Measurements from ENCODE around the gene INSIG2.
A peak's percentile ranks its signal among the peaks of the same experiment; 100 is the strongest.

INSIG2 gene

GRCh38 chr2:118102433-118103082 is 14.3 kb downstream of the INSIG2 start:
- peak; percentile 10 for DNase-seq

- DNase-seq, result no peak
Observed at GRCh38 chr2:118103951-118104940, 16.0 kb downstream of the INSIG2 start.

DNA sequence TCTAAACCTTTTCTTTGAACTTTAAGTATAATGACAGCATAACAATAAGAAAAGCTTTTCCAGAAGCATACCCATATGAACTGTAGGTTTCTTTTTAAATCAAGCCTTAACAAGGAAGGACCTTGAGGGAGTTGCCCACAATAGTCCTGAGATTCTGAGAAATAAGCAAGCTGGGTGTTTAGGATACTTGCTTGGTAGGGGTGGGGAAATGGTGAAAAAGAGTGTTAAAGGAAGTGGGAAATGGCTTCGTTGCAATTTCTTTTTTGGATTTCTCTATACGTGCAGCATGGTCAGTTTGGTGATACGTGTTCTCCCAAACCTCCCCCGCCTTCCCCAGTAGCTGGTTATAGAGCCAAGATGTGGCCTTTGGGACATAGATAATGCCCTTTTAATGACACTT is 17.2 kb downstream of the INSIG2 start:
- DNase-seq, result no peak

DNA sequence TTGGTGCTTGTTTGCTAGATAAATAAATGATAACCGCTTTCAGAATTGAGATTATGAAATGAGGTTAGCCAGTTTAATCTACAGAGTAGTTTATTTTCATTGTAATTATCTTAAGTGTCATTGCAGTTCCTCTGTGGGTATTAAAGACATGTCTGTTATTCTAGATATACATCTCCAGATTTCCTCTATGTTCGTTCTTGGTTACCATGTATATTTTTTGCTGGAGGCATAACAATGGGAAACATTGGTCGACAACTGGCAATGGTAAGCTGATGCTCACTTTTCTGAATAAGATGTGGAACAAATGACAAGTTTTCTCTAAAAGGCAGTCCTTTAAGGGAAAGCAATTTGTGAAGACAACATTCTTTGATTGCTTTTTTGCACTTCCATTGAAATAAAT is 18.7 kb downstream of the INSIG2 start:
- DNase-seq, result no peak

GRCh38 chr2:118110310-118110709 is 22.0 kb downstream of the INSIG2 start:
- no peak for DNase-seq

DNA sequence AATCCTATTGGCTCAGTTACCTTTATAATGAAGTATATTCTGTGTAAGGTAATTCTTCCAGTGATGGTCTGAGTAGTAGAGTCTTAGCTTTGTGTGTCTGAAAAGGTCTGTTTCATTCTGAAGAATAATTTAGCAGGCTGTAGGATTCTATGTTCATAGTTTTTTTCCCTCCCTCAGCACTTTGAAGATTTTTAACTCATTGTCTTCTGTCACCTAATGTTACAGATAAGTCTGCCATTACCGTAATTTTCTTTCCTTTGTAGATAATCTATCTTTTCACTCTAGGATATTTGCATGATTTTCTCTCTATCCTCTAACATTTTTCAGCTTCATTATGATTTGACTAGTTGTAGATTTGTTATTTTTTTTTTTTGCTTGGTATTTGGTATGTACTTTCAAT is 22.7 kb downstream of the INSIG2 start:
- DNase-seq, result no peak

- DNase-seq, result peak; percentile 91
Observed at GRCh38 chr2:118112771-118113334, 24.6 kb downstream of the INSIG2 start.

- DNase-seq, result no peak
Observed at GRCh38 chr2:118114863-118115262, 26.6 kb downstream of the INSIG2 start.

DNA sequence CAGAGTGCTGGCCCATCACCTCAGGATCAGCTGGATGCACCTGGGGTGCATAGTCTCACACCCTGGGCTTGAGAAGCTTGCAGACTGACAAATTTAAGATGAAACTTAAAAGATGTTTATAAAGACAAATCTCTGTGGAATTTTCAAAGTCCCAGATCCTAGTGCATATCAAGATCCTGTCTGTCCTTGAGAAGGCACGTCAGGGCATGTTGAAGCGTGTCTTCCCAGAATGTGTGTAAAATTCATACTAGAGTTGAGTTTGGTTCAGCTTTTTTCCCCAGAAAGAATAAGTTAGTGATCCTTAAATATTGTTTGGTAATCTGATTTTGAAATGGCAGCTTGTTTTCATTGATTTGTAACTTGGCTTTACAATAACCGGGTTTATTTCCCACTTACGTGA is 27.5 kb downstream of the INSIG2 start:
- DNase-seq, result no peak

- DNase-seq, result no peak
Observed at GRCh38 chr2:118118479-118118878, 30.2 kb downstream of the INSIG2 start.

- no peak for DNase-seq
Observed at GRCh38 chr2:118119158-118119727, 31.0 kb downstream of the INSIG2 start.

GRCh38 chr2:118119761-118120400 is 31.6 kb downstream of the INSIG2 start:
- no peak for DNase-seq

GRCh38 chr2:118120401-118120780 is 32.1 kb downstream of the INSIG2 start:
- DNase-seq, result no peak

GRCh38 chr2:118121101-118121500 is 32.8 kb downstream of the INSIG2 start:
- no peak for DNase-seq

DNA sequence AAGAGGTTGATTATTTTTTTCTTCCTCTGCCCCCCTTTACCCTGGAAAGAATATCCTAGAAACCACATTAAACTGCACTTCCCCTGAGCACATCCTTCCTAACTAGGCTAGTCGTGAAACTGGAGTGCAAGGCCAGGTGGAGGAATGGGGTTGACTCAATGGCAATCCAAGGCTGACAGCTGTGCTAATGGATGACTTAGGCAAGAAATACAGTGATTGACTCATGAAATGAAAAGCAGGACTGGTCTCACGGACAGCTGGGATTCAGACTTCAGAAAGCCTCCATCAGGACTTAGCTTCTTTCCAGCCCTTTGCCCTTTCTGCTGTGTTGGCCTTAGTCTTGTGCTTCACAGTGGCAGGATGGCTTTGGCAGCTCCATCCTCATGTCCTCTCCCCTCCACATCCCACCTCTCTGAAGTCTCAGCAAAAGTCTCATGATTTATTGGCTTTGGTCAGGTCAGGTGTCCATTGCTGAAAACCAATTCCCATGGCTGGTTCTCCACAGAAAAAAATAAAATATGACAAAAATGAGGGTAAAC is 33.8 kb downstream of the INSIG2 start:
- no peak for DNase-seq

- no peak for DNase-seq
Observed at GRCh38 chr2:118122594-118123281, 34.5 kb downstream of the INSIG2 start.

- peak; percentile 72 for DNase-seq
Observed at GRCh38 chr2:118123561-118124232, 35.4 kb downstream of the INSIG2 start.

DNA sequence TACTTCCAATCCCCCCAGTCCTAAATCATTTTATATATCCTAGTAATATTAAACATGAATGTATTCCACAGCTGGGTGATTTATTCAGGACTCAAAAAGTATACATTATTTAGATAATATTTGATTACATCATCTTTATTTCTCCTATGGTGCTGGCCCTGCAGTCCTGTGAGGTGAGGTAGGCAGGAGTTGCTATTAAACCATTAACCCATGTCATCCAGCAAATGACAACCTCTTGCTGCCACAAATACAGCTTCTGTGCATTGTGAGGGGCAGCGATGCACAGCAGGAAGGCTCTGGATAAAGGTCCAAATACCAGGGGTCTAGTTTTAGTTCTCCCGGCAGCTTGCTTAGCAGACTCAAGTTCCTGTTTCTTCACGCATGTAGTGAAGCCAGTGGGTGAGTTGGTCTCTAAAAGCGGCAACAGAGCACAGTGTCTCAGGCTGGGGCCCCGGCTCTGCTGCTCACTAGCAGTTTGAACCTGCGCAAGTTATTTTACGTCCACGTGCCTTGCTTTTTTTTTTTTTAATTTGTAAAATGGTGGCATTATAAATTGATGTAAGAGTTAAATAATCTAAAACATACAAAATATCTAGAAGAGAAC is 36.1 kb downstream of the INSIG2 start:
- no peak for DNase-seq

- DNase-seq, result no peak
Observed at GRCh38 chr2:118127250-118127649, 39.0 kb downstream of the INSIG2 start.

- DNase-seq, result no peak
Observed at GRCh38 chr2:118128826-118129225, 40.6 kb downstream of the INSIG2 start.

DNA sequence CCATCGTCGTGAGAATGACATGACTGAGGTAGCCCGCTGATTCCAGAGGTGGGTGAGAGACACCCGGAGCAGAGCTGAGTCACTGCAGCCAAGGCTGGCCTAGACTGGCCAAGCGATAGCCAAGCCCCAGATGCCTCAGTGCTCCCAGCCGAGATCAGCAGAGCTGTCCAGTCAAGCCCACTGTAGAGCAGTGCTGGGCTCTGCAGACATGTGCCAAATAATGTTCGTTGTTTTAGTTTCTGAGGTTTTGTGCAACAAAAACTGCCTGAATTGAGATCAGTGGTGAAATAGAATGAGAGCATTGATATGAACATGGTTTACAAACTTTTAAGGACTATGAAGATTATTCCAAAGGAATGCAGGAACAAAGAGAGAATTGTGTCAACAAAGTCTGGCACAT is 42.1 kb downstream of the INSIG2 start:
- no peak for DNase-seq
